NCI-H1930 (cell line): ENCODE results near the gene MBOAT2.

Experiments
- DNase-seq, 2 experiments: peaks; one replicate each; lab custom pipeline; 2025; lab: John Stamatoyannopoulos, UW

The MBOAT2 gene

DNA sequence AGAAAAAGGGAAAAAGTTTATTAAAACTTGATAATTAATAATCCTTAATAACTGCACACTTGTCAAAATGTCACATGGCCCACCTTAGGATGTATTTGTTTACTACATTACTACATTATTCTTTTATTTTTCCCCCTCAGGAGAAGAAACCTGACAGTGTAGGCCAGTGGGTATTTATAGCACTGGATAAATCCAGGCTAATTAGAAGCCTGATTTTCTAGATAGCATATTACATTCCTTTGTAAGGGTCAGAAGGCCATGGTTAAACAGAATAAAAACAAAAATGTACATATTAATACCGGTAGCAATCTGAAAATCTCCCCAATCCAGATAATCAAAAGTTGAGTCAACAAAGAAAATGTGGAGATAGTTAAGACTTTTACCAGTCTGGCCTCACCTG is 144.6 kb downstream of the MBOAT2 start:
- no peak for DNase-seq

DNA sequence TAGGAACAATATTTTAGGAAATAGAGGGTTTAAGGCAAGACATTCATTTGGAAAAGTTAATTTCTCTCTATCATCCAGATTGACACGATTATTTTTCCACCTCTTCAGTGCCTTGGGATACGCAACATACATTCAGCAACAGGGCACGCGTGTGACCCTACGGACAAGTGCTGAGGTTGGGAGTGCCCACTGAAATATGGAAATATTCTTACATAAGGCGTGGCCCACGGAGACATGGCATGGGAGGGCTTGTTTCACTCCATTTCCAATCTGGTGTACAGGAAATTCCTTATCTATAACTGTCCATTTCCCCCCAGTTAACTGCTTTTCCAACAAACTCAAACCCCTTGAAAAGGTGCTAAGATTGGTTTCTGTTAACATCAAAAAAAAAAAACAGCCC is 145.2 kb downstream of the MBOAT2 start:
- DNase-seq, result no peak

DNA sequence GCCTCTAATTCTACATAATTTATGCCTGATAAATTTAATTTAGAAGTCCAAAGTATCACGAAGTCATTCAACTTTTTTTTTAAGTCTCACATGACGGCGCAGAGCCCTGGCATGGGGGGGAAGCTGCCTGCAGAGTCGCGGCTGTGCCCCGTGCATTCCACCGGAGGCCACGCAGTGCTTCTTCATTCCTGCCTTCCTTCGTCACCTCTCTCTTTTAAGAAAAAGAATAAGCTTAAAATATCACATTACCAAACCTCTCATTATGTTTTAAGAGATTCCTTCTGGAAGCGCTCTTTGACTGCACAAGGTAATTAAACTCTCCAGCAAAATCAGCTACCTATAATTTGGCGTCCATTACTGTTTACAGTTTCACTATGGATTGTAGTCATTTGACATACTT is 145.8 kb downstream of the MBOAT2 start:
- DNase-seq, result no peak

DNA sequence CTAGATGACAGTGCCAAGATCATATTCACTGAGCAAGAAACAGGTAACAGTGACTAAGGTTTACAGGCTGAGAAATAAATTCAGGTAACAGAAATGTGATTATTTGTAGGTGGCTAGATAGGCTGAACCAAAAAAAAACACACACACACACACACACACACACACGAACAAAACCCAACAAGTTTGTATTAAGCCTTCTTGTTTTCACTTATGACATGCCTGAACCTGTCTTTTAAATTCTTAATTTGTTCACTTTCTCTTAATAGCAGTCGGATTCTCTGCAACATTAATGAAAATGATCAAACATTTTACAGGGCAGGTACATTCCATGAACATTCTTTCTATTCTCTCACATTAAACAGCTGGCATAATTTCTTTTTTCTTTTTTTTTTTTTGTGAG is 147.3 kb downstream of the MBOAT2 start:
- DNase-seq, result no peak

DNA sequence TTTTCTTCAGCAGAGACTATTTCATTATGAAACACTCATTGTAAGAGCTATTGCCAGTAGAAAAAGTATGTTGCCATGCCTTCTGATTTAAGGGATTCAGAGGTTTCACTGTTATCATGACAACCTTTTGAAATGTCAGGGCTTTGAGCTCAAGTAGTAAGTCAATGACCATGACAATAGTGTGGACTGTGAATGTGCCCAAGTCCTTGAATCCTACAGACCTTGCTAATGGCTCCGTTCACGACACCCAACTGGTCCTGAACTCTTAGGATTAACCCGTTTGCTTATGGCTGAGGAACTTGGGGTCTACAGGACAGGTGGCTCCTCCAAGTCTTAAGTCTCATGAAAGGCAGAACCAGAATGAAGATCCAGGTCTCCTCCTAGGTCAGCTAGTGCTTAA is 148.5 kb downstream of the MBOAT2 start:
- DNase-seq, result no peak

DNA sequence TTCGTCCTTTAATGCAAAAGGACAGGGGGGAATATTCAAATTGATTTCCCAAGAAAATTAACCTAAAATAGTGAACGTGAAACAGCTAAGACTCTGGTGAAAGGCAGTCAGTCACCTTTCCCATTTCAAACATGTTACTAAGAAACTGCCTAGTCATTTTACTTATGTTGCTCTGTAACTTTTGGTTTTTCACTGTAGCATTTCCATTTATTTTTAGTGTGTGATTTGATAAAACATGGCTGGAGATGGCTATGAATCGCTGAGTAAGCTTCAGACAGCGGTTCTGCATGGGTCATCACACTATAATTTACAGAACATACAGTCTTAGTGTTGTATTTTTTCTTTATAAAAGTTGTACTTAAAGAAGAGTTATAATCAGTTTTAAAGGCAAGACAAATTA is 150.1 kb downstream of the MBOAT2 start:
- no peak for DNase-seq

DNA sequence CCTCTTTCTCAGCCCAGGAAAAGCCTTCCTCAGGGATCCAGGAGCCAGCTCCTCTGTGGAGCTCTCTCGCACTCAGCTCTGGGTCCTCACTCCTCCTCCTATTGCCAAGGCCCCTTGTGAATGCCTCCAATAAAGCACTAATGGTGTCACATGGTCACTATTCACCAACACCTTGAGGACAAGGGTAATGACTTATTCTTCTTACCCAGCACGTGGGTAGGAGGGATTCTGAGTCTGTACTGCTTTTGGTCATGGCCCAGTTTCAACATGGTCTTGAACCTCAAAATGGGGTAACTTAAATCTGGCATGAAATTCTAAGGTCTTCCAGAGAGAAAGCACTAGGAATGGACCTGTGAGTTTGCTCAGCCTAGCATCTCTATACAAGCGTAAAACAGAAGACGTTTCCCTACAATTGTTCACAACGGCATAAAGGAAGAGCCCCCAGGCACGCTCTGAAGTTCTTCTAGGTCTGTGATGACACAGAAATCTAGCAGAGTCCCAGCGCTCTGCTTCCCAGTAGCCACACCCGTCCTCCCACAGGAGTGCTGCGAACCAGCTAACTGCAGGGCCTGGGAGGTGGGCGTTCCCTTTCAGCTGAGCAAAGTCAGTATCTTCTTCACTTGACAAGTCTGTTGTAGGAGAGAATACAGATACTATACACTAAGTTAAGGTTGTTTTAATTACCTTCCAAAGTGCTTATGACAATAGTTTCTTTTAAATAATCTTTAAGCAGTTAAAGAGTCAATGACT is 151.5 kb downstream of the MBOAT2 start:
- DNase-seq, result no peak

DNA sequence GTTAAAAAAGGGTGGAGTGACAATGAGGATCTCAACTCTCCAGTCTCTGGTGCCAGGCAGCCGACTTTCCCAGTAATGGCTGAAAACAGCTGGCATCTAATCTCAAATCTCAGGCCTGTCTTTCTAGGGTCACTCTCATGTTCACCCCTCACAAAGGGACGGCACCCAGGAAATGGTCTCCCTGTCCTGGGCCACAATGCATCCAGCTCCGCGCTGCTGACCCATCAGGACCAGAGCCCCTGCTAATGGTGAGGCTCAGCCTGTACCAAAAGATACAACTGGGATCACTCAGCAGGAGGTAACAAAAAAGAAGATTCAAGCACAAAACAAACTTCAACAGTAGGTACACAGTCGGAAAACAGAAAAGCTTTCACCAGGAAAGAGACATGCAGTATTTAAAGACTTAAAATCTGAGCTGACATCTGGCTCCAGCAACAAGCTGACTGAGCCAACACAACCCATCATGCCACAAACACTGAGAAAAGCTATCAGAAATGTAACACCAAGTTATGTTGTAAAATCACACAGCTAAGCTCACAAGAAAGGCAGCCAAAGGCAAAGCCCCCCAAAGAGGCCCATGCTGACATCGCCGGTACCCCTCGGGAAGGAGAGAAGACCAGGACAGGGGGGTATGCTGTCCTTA is 152.5 kb downstream of the MBOAT2 start:
- no peak for DNase-seq

DNA sequence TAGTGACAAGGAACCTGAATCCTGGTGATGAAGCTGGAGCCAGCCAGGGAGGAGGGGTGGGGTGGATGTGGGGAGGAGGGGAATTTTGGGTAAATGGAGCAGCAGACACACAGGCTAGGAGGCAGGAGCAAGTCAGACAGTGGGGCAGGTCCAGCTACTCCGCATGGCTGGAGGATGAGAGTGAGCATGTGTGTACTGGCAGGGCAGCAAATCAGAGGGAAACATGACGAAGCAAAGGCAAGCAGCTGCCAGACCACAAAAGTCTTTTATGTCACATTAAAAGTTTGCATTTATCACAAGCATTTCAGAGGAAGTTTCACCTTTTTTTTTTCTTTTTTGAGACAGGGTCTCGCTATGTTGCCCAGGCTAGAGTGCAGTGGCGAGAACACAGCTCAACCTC is 154.2 kb downstream of the MBOAT2 start:
- no peak for DNase-seq

DNA sequence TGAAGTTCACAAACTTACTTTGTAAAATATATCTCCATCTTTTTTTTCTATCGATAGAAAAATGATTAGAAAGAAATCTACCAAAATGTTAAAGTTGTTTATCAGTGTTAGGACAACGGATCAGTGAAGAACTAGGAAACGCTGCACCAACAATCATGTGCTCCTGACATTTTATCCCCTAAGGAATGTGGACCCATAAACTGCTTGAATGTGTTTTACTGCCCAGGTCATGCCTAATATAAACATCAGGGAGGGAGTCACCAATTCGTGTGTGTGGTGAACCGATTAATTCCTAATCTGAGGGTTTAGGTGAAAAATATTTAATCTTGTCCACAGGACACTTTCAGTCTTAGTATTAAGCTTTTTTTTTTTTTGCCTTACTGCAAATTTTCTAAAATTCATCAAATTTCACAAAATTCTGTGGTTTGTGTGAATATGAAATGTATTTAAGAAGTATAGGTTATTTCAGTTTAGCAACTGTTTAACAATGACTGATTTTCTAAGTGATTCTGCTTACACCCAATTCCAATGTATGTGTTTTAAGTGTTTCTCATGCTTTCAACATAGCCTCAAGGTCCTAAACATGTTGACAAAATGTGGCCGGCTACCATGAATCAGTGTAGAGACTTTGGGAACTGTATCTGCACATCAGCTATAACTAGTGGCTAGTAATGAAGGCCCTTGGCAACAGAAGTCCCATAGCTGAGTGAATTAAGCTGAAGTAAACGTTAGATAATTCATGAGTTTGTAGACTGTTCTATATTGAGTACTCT is 155.0 kb downstream of the MBOAT2 start:
- no peak for DNase-seq

DNA sequence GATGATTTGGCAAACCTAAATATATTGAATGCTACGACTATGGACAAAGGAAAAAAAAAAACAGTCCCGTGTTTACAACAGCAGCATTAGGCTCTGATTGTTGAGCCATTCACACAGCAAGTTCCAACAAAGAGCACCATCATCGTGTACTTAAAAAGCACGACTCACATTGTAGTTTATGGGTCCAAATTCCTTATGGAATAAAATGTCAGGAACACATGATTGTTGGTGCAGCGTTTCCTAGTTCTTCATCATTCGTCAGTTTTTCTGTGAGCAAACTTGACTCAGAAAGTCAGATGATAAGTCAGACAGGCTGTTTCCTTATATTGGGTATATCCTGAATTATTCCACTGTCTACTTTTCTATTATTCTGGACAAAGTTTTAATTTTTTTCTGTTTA is 156.1 kb downstream of the MBOAT2 start:
- DNase-seq, result no peak

DNA sequence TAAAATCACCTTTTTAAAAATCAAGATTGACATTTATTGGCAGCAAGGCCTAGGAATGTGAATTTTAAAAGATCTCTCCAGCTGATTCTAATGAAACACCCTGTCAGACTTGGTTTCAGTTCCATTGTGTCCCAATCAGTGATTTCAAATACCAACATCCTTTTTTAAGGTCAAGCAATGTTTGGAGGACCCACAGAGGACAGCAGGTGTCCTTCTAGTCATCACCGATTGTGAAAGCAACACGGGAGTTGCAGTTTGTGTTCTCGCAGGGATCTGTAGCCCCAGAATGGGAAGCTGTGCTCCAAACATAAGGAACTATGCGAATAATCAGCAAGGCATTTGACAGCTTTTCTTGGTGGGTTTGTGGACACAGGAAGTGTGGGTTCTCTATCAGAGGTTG is 161.6 kb downstream of the MBOAT2 start:
- no peak for DNase-seq

DNA sequence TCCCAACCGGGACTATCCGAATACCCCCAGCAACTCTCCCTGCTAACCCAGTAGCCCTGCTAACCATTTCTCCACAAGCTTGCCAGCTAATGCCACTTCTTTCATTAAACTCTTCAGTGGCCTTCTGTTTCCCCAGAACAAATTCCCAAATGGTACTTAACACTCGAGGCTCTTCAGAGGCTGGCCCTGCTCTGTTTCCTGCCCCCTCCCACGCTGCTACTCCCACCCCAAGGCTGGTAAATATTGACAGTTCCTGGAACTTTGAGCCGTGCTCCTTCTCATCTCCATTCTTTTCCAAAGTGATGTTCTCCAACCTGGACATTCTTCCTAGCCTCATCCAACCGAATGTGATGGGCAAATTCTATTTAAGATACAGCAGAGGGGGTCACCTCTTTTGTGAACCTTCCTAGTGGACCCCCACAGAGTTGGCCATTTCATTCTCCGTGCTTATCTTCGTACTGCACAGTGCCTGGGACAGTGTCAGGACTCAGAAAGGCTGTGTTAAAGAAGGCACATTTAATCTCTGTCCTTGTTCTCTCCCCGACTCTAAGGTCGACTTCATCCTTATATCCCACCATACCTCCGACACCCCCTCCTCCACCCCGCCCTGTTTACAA is 162.9 kb downstream of the MBOAT2 start:
- no peak for DNase-seq

DNA sequence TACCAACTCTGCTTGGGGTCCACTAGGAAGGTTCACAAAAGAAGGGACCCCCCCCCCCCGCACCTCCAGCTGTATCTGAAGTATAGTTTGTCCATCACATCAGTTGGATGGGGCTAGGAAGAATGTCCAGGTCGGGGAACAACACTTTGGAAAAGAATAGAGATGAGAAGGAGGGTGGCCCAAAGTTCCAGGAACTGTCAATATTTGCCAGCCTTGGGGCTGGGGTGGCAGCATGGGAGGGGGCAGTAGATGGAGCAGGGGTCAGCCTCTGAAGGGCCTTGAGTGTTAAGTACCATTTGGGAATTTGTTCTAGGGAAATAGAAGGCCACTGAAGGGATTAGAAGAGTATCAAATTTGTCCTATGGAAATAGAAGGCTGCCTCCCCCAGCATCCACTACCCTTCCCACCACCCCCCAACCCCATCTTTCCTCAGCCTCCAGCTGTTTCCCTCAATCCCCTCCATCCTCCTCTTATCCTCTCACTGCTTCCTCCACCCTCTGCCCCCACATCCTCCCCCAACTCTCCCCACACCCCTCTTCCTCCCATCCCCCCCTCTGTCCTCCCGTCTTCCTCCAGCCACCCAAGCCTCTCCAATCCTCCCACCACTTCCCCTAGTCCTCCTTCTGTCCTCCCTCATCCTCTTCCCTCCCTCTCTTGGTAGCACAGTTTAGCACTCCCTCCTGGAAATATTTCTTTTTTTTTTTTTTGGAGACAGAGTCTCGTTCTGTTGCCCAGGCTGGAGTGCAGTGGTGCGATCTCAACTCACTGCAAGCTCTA is 164.1 kb downstream of the MBOAT2 start:
- DNase-seq, result no peak

DNA sequence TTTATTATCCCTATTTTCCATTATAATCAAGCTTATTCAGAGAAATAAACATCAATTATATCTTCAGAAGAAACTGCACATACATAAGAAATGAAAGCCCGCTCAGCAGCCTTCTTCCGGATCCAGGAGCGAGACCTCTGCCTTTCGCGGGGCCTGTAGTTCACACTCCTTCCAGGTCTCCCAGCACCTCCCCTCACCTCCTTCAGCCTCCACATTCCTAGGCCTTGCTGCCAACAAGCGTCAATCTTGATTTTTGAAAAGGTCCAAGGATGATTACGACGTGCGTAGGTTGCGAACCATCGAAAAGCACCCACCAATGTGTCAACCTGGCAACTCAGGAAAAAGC is 165.7 kb downstream of the MBOAT2 start:
- no peak for DNase-seq

DNA sequence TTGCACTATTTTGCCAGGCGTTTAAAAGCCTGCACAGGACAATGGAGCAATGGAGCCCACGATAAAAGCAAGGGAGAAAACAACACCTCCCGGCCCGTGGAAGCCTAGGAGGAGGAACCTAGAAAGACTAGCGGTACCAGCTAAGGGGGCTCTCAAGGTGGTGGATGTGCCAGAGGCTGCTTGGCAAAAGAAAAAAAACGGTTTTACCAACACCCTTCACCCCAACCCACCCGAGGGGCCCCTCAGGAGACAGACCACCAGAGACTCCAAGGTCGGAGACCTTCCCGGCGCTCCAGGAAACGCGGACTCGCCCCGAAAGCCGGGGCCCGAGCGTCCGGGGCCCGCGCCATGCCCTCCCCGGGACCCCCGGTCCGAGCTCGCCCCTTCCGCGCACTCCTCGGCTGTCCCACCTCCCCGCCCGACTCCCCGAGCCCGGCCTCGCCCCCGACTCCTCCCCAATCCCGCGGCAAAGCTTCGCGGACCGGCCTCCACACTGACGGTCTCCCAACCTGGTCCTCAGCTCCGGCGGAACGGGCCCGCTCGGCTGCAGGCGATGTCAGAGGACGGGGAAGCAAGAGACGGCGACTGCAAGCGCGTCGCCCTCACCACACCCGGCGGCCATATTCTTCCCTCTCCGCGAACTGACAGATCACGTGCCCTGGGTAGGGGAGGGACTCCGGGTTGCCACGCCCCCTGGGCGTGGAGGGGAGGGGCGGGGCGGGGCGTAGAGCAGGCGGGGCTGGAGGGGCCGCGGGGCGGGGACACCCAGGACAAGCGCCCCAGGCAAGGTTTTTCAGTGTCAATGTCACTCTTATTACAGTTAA is 166.3 kb downstream of the MBOAT2 start, which contains the start of gene KIDINS220:
KIDINS220 (minus strand) TSS at position 643 of the 824 bp plus-strand sequence. CDS start 10,520 bp downstream, outside the sequence.
- DNase-seq, result peak; percentile 40 to 73

DNA sequence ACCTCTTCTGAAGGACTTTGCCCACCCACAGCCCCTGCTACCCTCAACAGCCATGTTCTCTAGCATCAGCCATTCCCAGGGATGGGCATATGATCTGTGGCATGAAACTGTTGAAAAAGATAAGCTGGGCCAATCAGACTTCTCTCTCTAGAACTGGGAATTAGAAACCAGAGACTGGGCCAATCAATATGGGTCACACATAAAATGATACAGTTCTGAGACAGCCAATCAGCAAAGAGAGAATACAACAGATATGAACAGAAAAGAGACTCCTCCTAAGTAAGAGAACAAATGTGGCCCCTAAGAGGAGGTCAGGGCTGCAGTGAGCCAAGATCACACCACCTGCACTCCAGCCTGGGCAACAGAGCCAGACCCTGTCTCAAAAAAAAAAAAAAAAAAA is 168.2 kb downstream of the MBOAT2 start:
- no peak for DNase-seq

DNA sequence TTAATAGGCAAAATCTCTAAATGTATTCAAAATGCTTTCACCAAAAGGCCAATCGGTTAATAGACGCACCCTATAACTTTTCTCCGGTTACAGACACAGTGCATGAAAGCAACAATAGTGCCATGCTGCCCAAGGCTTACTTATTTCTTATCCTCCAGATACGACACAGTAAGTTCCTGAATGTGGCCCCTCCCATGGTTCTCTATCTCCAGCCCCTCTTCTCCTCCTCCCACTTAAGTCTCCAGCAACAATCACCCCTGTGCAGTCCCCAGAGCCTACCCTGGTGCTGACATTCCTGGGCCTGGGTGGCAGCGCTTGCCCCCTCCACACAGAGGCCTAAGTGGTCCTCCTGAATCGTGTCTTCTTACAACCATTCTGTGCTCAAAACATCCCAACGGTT is 169.6 kb downstream of the MBOAT2 start:
- no peak for DNase-seq

DNA sequence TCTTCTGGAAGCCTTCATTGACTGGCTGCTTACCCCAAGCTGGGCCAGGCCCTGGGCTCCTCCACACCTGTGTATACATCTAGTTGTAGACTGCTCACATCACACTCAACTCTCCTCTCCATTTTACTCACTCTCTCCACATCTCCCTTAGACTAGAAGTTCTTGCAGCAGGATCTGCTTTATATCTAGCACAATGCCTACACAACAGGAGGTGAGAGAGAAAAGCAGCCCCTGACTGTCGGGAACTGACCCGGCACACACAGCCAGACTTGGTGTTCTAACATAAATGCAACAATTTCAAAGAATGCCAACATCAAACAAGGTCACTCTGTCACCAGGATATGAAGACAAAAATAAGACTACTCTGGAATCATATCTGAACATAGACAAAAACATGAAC is 172.0 kb downstream of the MBOAT2 start:
- no peak for DNase-seq

DNA sequence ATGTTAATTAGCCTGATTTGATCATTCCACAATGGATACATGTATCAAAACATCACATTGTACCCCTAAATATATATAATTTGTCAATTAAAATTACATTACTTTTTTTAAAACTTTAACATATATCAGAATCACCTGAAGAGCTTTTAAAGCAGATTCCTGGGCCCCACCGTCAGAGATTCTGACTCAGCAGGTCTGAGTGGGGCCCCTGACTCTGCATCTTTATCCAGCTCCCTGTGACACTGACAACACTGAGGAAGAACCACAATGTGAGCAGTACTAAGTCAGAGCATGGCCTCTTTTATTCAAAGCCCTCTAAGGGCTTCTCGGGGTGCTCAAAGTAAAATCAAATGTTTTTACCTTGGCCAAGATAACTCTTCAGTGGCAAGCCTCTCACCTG is 175.8 kb downstream of the MBOAT2 start:
- DNase-seq, result no peak

DNA sequence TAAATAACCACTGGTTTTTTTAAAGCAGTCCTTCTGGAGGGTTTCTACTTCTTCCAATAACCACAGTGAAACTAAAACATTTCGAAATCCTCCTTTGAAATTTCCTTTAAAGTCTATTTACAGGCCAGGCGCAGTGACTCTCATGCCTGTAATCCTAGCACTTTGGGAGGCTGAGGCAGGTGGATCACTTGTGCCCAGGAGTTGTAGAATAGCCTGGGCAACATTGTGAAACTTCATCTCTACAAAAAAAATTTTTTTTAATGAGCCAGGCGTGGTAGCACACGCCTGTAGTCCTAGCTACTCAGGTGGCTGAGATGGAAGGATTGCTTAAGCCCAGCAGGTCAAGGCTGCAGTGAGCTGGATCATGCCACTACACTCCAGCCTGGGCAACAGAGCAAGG is 181.3 kb downstream of the MBOAT2 start:
- no peak for DNase-seq
